H4 (cell line): ENCODE data around the gene LRRC36. TPM values are rescaled to one million over a fixed set of nuclear protein-coding genes. Genes with fewer than 3 reads are reported as not detected.

Source experiments
- DNase-seq: peaks from one replicate; pipeline ENCODE4 v3.0.0-alpha.2; 2015; ENCODE audit warnings: low spot score
- total RNA-seq: library from RNA; depleted of rRNA; stranded (reverse); fragments of >200 nt; shearing (Covaris generic); gene quantifications from 2 replicates; pipeline ENCODE4 v1.2.3, GENCODE V29; 2014

The LRRC36 gene
- total RNA-seq, 1 experiment from 2014 or later, result 0.79 TPM

DNA sequence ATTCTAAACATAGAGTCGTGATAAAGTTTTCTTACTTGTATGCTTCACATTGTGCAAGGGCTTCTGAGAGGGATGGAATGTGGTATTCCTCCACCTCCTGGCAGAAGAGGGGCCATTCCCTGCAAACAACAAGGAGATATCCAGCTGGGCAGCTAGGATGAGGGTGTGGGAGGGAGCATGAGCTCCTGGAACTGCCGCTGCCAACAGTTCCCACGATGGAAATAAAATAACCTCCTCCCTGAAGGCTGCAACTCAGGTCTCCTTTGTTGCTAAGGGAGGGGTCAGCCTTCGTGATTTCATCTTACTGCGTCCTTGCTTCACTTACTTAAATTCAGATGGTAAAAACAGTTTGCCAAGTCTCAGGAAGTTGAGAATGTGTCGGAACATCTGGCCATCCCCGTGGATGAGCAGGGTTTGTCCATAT, 31.7 kb upstream of the LRRC36 start:
- DNase-seq, result no peak

DNA sequence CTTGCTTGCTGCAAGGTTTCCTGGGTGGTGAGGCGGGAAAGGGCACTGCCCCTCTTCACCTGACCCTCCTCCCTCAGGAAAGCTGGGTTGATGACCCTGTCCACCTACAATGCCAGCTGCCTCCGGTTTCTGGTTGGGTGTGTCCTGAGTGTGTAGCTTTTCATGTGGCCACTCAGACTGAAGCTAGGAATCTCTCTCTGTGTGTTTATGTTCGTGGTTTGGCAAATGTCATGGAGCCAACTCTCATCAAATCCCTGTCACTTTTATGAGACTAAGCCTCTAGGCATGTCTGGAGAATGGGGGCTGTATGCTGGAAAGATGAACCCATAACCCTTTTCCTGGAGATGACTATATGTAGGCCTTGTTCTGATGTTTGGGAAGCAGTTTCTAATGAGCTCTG, 30.2 kb upstream of the LRRC36 start:
- peak; percentile 73 for DNase-seq

GRCh38 chr16:67298277-67298676, 28.3 kb upstream of the LRRC36 start:
- DNase-seq, result no peak

GRCh38 chr16:67299269-67299668, 27.3 kb upstream of the LRRC36 start:
- DNase-seq, result no peak

DNA sequence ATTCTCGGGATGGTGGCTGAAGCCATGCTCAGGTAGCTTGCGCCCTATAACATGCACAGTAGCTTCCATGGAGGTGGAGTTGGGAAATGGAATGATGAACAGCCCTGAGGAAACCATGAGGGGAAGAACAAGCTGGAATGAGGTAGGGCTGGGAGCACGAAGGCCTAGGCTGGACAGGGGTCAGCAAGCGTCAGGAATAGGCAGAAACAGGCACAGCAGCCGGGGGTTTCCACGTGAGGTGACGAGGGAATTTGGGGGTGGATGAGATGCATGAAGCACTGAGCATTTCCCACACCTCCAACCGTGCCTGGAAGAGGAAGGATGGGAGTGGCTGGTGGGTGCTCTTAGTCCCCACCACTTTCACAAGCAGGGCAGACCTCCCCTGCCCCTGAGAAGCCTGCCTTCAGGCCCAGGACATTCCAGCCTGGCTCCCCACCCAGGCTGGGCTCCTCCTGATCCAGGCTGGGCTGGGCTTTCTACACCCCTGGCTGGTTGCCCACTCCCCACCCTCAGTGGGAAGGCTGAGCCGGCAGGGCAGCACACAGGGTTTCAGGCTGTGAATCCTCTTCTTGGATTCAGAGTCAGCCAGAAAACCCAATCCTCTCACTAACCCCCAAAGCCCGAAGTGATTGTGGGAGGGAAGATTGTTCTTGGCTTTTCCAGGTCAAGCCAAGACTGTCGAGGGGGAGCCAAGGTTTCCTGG, 25.4 kb upstream of the LRRC36 start:
- DNase-seq, result no peak

DNA sequence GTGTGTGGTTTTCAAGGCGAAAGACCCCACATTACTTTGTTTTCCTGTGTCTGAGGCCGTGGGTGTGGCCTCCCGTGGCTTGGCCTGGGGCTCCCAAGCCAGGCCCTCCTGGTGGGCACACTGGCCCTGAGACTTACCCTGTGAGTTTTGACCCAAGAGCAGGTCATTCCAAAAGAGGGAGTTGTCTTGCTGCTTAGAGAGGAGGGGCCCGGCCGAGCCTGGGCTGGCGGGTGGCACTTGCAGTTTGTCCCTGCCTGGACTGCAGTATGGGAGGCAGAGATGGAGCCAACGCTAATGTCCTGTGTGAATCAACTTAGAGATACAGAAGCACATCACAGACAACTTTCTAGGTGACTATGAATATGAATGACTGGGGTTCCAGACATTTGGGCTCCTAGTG, 24.5 kb upstream of the LRRC36 start:
- DNase-seq, result no peak

GRCh38 chr16:67302970-67303369, 23.6 kb upstream of the LRRC36 start:
- no peak for DNase-seq

DNA sequence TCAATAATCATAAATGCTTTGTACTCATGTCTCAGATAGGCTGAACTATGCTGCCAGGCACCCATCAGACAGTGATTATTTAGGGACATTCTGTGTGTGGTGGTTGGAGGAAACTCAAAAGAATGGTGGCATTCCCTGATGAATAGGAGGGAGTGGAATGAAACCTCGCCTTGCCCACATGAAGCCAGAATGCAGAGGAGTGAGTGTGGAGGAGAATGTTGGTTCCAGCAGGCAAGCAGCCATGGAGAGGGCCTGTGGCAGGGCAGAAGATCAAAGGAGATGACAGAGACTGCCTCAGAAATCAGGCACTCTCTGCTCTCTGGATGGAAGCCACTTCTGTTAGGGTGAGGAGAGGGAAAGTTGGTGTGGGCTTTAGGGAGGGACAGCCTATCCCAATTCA, 22.6 kb upstream of the LRRC36 start:
- DNase-seq, result no peak

- no peak for DNase-seq
Observed at GRCh38 chr16:67305216-67306071, 21.2 kb upstream of the LRRC36 start.

GRCh38 chr16:67310561-67310960, 16.1 kb upstream of the LRRC36 start:
- no peak for DNase-seq

GRCh38 chr16:67311607-67312488, 14.8 kb upstream of the LRRC36 start:
- DNase-seq, result peak; percentile 98

DNA sequence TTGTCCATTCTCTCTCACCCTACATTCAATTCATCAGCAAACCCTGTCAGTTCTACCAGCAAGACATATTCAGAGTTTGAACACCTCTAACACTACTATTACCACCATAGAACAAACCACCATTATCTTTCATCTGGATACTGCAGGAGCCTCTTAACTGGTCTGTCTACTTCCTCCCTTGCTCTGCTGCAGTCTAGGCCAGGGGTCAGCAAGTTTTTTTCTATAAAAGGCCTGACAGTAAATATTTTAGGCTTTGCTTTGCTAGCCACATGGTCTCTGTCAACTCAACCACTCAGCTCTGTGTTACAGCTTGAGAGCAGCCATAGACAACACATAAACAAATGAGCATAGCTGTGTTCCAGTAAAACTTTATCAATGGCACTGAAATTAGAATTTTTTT, 13.9 kb upstream of the LRRC36 start:
- no peak for DNase-seq

DNA sequence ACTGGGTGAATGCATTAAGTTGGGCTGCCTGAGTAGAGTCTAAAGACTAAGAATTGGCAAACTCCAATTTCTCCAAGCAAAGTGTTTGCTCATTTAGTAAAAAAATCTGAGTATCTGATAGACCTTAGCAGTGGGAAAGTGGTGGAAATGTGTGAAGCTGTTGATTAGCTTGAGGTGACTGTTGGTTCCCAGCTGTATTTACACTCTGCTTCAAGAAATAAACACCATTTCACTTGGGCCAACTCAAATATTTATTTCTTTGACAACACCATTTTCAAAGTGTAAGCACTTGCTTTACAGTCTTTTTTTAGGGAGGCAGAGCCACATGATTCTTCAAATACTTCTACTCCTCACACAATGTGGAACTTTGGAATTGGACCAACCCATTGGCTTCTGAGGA, 8.8 kb upstream of the LRRC36 start:
- no peak for DNase-seq

GRCh38 chr16:67326115-67326471, 522 bp upstream of the LRRC36 start:
- DNase-seq, result no peak

DNA sequence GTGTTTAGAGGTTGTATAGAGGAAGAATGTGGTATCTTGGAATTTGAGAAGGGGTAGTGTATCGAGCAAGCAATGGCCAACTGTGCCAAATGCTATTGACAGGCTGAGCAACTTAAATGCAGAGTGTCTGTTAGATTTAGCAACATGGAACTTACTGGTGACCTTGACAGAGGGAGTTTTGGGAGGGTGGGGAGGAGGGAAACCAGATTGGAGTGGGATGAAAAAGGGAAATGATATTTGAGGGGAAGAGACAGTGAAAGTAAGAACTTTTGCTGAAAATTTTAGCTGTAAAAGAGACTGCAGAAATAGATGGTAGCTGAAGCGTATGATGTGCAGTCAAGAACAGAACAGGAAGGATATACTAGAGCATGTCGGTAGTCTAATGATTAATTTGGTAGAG, 1.1 kb downstream of the LRRC36 start:
- no peak for DNase-seq

DNA sequence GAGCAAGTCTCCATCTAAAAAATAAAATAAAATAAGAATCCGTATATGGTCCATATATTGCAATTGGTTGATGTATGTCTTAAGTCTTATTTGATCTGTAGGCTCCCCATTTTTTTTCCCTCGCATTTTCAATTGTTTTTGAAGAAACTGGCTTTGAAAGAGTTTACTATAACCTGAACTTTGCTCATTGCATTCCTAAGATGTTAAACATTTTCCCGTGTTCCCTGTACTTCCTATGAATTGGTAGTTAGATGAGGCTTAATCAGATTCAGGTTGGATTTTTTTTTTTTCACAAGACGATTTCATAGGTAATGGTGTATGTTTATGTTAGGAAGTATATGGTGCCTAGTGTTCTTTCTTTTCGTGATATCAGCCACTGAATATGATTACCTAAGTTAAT, 3.3 kb downstream of the LRRC36 start:
- no peak for DNase-seq

- DNase-seq, result no peak
Observed at GRCh38 chr16:67333315-67333714, 6.7 kb downstream of the LRRC36 start.

DNA sequence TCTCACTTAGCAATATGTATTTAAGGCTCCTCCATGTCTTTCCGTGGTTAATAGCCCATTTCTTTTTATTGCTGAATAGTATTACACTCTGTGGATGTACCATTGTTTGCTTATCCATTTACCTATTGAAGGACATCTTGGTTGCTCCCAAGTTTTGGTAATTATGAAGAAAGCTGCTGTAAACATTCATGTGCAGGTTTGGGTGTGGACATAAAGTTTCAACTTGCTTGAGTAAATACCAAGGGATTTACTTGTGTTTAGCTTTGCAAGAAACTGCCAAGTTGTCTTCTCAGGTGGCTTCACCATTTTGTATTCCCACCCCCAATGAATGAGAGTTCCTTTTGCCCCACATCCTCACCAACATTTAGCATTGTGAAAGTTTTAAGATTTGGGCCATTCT, 9.5 kb downstream of the LRRC36 start:
- DNase-seq, result no peak

DNA sequence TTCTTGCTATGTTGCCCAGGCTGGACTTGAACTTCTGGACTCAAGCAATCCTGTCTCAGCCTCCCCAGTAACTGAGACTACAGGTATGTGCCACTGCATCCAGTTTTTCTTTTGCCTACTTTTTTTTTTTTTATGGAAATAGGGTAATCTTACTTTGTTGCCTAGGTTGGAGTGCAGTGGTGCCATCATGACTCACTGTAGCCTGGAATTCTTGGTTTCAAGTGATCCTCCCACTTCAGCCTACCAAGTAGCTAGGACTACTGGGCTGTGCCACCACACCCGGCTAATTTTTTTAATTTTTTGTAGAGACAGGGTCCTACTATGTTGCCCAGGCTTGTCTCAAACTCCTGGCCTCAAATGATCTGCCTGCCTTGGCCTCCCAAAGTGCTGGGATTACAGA, 10.0 kb downstream of the LRRC36 start:
- DNase-seq, result no peak

DNA sequence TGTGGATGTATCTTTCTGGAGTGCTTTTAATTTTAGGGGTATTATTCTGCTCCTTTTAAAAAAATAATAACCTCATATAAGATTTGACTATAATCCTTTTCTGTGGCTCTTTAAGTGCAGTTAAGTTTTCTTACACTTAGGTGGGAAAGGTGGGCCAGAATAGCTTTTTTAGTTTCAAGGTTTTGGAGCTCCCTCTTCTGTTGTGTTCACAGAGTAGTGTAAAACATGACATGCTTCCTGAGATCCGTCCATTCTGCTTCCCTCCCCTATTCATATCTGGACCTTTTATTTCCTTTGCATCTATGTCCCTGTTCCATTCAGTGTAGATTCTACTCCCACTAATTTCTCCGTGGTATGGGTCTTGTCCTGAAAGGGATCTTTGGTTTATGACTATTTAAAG, 12.8 kb downstream of the LRRC36 start:
- no peak for DNase-seq

DNA sequence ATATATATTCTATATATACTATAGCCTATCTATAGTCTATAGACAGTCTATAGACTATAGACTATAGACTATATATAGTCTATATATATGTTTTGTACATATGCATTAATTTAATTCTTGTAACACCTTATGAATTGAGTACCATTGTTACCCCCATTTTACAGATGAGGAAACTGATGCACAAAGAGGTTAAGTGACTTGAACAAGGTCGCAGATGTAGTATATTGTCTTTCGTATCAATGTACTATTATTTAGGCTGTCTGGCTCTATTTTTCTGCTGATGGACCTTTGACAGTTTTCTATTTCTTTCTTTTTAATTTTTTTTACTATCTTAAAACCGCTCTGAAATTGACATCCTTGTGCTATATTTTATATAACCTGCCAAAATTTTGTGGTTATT, 14.6 kb downstream of the LRRC36 start:
- no peak for DNase-seq

- no peak for DNase-seq
Observed at GRCh38 chr16:67342616-67343015, 16.0 kb downstream of the LRRC36 start.
